ENCODE results near the gene ASXL2. TPM values are rescaled to one million over a fixed set of nuclear protein-coding genes. Genes with fewer than 3 reads are reported as not detected.

ASXL2 gene
- total RNA-seq, 1 experiment from 2014 or later, result 6.6 TPM

DNA sequence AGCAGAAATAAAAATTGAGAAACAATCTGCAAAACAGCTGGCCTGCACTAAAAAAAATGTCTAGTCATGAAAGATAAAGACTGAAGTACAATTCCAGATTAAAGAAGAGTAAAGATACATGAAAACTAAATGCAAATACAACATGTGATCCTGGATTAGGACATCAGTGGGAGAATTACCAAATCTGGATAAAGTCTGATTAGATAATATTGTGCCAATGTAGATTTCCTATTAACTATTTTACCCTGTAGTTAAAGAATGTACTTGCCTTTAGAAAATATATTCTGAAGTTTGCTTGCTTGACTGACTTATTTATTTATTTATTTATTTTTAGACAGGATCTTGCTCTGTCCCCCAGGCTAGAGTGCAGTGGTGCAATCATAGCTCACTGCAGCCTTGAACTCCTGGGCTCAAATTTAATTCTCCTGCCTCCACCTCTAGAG, 58.7 kb downstream of the ASXL2 start:
- no peak for DNase-seq (ENCODE audit: low read depth)
- in situ Hi-C loops (cut with HindIII; ENCODE audit: low pct_unique_long_range_greater_than_20kb, low sequenced_read_pairs), result no loop called here

DNA sequence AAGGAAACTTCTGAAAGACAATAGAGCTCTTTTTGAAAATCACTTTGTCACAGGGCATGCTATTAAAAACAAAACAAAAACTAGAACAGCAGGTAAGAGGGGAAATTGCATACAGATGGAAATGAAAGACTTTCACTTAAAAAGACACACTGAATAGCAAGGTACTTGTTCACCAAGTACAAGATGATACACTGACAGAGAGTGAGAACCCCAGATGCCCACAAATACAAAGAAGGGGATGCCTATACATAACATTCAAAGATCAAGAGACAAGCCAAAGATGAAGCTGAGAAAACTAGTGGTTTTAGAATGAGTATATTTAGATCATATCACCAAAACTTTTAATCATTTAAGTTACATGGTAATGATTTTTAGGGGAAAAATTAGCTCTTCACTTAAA, 60.7 kb downstream of the ASXL2 start:
- in situ Hi-C loops (cut with HindIII; ENCODE audit: low pct_unique_long_range_greater_than_20kb, low sequenced_read_pairs), result no loop called here
- no peak for DNase-seq (ENCODE audit: low read depth)

DNA sequence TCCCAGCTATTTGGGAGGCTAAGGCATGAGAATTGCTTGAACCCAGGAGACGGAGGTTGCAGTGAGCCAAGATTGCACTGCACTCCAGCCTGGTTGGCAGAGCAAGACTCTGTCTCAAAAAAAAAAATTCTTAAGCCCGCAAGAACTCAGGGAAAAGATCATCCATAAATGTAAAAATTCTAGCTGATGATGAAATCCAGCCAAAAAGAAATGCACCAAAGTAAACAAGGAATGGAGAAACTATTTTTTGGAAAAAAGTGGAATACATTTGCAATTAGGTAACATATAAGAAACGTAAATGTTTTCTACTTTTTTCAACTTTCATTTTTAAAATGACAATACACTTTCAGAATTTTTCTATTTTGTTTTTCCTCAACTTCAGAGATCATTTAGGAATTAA, 61.3 kb downstream of the ASXL2 start:
- in situ Hi-C loops (cut with HindIII; ENCODE audit: low pct_unique_long_range_greater_than_20kb, low sequenced_read_pairs), result no loop called here
- no peak for DNase-seq (ENCODE audit: low read depth)

DNA sequence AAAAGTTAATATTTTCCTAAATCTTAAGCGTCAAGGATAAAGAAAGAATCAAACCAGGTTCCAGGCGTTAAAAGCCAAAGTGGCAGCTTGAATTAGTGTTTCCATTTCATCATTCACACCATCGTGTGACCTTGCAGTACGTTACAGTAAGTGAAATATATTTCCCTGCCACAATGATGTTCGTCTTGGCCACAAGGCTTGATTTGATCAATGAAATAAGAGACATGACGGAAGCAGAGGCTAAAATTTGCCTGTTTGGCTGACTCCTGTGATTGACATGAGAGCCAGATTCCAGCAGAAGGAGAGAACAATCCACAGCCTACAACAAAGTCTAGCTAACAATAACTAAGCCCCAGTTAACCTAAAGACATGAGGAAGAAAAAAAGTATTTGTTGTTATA, 62.0 kb downstream of the ASXL2 start:
- DNase-seq (ENCODE audit: low read depth), result no peak
- in situ Hi-C loops (cut with HindIII; ENCODE audit: low pct_unique_long_range_greater_than_20kb, low sequenced_read_pairs), result no loop called here

DNA sequence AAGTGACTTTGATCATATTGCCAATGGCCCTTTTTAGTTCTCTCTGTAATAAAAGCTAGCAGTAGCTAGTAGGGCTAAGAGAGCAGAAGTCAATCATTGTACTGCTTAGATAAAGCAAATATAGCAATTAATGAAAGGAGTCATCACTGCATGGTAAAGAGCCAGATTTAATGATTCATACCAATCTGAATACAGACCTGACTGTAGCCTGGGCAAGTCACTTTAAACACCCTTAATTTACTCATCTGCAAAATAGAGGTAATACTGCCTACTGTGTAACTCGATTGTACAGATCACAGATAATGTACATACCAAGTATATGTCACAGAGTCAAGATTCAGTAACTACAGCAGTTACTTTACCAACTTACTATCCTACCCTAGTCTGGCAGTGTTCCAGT, 63.6 kb downstream of the ASXL2 start:
- in situ Hi-C loops (cut with HindIII; ENCODE audit: low pct_unique_long_range_greater_than_20kb, low sequenced_read_pairs), result no loop called here
- DNase-seq (ENCODE audit: low read depth), result no peak

DNA sequence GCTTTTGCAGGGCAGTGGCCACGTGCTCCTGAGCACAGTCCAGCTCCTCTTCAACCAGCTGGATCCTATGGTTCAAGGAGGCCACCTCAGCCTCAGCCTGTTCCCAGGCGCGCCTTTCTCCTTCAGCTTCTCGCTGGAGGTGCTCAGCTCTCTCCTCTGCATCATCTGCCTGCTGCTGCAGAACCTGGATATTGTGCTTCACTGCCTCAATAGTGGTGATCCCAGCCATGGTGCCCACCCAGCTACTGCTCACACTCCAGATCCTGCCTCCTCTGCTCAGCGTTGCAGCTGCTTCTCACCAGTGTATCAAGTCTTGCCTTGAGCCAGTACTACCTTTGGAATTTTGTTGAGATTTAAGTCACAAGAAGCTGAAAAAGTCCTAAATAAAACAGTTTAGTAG, 67.9 kb downstream of the ASXL2 start:
- in situ Hi-C loops (cut with HindIII; ENCODE audit: low pct_unique_long_range_greater_than_20kb, low sequenced_read_pairs), result no loop called here
- DNase-seq (ENCODE audit: low read depth), result no peak

DNA sequence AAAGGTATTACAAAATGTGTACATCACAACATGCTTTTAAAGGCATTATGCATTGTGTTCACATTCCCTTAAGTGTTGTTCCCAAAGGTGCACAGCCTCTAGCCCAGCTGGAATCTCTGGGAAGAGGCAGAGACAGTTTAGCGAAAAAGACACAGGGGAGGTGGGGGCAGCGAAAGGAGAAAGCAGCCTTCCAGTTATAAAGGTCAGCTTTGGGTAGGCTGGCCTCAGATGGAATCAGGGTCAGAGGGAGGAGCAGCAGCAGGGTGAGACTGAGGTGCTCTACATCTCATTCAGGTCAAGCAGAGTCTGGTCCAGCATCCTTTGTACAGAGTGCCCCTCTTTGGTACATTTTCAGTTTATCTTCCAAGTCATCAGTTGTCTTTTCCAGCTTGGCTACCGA, 68.6 kb downstream of the ASXL2 start:
- in situ Hi-C loops (cut with HindIII; ENCODE audit: low pct_unique_long_range_greater_than_20kb, low sequenced_read_pairs), result no loop called here
- DNase-seq (ENCODE audit: low read depth), result no peak

DNA sequence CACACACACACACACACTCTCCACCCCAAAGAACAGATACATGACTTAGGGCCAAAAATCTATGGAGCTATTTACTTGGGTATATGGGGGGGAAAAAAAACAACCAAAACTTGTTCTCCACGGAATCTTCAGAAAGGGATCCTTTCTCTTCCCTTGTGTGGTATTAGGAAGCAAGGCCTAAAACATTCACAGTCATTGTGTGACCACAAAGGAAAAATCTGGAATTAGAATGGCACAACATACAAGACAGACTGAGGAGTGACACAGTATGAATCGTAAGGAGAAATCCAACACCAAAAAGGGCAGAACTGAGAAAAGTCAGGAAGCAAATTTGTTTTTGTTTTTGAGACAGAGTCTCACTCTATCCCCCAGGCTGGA, 70.3 kb downstream of the ASXL2 start:
- in situ Hi-C loops (cut with HindIII; ENCODE audit: low pct_unique_long_range_greater_than_20kb, low sequenced_read_pairs), result no loop called here
- DNase-seq (ENCODE audit: low read depth), result no peak

DNA sequence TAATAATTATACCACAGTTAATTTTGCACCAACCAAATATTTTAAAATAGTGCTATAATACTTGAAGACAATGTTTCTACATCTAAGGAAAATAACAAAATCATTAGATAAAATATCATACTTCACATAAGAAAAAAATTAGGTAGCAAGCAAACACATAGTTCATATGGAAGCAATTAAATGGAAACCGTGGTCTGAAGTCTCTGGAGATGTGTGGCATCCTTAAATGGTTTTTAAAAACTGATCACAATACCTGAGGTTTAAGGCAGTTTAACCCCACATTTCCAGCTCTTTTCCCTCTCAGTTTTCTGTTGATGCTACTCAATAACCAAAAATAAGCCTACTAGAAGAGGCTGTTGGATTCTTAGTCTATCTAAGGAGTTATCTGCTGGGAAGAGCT, 71.3 kb downstream of the ASXL2 start:
- in situ Hi-C loops (cut with HindIII; ENCODE audit: low pct_unique_long_range_greater_than_20kb, low sequenced_read_pairs), result no loop called here
- DNase-seq (ENCODE audit: low read depth), result no peak

DNA sequence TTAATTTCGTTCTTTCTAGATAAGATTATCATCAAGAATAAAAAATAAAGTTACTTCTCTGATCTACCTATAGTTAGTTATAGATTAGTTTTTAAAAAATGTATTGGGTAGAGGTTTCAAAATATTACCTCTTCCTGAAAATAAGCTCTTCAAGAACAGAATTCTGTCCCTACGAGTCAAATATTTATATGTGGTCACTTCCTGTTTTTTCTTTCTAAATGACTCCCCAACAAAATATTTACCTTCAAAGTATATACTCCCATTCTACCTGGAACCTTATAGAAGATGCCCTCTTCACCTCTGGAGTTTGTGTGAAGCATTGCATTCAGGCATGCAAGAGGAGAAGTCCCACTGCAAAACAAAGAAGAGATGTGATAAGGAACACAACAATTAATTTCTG, 72.3 kb downstream of the ASXL2 start:
- in situ Hi-C loops (cut with HindIII; ENCODE audit: low pct_unique_long_range_greater_than_20kb, low sequenced_read_pairs), result no loop called here
- DNase-seq (ENCODE audit: low read depth), result no peak

DNA sequence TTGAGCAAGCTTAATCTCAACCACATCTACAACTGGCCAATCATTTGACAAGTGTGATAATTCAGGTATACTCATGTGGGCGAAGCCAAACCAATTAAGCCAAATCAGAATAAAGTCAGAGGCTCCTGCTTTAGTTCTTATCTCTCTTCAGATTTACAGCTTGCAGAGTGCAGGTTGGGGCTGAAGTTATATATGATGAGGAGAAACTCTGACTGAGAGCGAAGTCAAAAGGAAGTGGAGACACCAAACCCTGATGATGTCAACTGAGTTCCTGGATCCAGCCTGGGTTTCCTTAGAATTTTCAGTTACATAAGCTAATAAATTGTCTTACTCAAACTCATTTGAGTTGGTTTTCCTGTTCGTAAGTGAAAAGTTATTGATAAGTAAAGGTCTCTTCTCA, 73.9 kb downstream of the ASXL2 start:
- DNase-seq (ENCODE audit: low read depth), result no peak
- in situ Hi-C loops (cut with HindIII; ENCODE audit: low pct_unique_long_range_greater_than_20kb, low sequenced_read_pairs), result no loop called here

DNA sequence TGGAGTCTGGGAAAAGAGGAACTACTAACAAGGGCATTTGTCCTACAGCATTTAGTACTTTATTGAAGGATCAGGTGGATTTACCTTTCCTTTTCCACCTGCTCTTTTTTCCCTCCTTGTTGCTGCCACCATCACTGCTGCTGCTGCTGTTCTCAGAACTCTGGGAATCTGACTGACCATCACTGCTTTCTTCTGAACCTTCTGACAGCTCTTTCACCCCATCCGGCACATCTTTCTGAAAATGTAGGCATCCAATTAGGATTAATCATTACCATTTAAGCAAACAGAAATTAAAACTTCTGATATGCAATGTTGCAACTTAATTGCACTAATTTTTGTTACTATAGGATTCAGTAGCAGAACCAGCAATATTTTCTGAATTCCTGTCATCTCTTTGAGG, 79.0 kb downstream of the ASXL2 start:
- in situ Hi-C loops (cut with HindIII; ENCODE audit: low pct_unique_long_range_greater_than_20kb, low sequenced_read_pairs), result no loop called here
- DNase-seq (ENCODE audit: low read depth), result no peak

DNA sequence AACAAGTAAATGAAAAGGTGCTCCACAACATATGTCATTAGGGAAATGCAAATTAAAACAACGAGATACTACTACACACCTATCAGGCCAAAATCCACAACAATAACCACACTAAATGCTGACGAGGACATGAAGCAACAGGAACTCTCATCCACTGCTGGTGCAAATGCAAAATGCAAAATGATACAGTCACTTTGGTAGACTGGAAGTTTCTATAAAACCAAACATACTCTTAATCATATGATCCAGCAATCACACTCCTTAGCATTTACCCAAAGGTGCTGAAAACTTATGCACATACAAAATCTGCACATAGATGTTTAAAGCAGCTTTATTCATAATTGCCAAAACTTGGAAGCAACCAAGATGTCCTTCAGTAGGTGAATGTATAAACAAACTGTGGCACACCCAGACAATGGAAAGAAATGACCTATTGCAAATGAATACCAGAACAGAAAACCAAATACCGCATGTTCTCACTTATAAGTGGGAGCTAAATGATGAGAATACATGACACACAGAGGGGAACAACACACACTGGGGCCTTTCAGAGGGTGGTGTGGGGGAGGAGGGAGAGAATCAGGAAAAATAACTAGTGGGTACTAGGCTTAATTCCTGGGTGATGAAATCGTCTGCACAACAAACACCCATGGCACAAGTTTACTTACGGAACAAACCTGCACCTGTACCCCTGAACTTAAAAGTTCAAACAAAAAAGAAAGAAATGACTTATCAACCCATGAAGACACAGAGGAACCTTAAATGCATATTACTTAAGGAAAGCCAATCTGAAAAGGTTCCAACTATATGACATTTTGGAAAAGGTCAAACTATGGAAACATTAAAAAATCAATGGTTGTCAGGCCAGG, 80.4 kb downstream of the ASXL2 start:
- no peak for DNase-seq (ENCODE audit: low read depth)
- in situ Hi-C loops (cut with HindIII; ENCODE audit: low pct_unique_long_range_greater_than_20kb, low sequenced_read_pairs), result no loop called here

DNA sequence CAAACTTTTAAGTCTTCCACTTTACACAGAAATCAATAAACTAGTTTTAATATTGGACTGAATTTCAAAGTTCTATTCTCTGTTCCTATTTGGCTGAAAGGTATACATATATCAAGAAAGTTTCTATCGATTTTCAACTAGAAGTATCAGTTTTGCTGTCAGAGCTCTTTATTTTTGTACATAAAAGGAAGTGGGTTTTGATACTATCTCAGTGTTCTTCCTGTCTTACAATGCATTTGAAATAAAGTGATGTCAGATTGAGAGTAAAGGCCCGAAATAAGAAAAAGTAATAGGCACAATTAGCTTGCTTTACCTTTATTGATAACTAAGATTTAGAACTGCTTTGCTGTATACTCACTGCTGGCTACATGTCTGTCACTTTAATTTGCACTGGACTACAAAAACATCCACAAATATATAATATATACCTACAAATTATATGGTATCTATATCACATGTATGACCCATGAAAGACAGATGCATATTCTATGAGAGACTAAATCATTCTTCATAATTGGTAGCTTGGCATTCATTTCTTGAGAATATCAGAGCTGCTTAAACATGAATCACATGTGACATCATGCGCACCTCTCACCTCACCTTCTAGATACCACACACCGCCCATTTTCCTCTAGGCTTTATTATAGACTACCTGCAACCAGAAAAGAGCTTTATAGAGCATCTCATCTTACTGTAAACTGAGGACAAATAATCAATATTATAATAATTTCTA, 83.6 kb downstream of the ASXL2 start:
- DNase-seq (ENCODE audit: low read depth), result no peak
- in situ Hi-C loops (cut with HindIII; ENCODE audit: low pct_unique_long_range_greater_than_20kb, low sequenced_read_pairs), result no loop called here

DNA sequence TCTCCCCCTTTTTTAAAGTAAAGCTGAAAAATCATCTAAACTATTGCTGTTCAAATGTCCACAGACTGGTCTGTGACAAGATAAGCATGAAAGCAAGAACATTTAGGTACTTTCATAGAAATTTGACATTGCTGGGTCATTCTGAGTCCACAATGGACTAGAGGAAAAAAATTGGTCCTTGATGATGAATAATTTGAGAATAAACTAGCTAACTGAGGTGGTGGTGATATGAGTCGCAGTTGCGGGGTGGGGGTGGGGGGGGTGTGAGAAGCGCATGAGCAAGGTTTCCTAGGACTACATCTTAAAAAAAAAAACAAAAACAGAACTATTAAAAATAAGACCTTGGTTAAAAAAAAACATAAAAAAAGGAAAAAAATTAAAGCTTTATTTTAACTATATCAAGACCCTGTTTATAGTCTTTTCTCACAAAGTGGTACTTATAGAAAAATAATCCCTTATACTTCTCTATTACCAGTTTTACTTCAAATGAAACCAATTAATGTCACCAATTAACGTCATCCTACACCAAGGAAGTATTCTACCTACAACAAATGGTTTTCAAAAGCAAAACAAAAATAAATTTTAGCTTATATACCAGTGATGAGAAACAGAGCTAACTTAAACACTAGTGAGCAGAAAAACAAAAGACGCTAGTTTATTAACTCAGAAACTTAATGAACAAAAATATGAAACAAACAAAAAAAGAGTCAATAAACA, 88.1 kb downstream of the ASXL2 start:
- in situ Hi-C loops (cut with HindIII; ENCODE audit: low pct_unique_long_range_greater_than_20kb, low sequenced_read_pairs), result no loop called here
- peak; percentile 17 for DNase-seq (ENCODE audit: low read depth)

DNA sequence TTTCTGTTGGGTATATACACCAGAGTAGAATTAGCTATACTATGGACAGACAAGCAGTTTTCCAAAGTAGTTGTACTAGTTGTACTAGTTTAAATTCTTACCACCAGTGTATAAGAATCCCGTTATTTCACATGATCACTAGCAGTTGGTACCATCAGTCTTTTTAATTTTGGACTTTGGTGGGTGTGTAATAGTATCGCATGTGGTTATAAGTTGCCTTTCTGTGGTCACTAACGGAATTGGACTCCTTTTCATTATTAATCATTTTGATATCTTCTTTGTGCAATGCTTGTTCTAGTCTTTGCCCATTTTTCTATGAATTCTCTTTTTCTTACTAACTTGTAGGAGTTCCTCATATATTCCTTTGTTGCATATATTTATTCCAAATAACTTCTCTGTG, 89.8 kb downstream of the ASXL2 start:
- in situ Hi-C loops (cut with HindIII; ENCODE audit: low pct_unique_long_range_greater_than_20kb, low sequenced_read_pairs), result no loop called here
- DNase-seq (ENCODE audit: low read depth), result no peak

DNA sequence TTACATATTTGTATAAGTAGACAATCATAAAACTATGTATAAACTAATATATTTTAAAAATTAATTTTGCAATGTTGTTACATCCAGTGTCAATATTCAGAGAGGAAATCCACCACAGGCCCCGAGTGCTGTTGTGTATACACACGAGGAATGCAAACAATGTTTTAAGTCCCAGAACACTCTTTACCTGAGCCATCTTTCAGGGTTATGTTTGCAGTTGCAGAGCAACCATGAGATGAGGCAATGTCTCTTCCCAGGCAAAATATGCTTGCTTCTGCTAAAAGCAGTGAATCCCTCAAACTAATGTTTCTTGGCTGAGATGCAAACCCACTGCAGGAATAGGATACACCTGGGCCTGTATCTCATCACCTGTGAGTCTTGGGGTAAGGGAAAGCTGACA, 91.3 kb downstream of the ASXL2 start:
- no peak for DNase-seq (ENCODE audit: low read depth)
- in situ Hi-C loops (cut with HindIII; ENCODE audit: low pct_unique_long_range_greater_than_20kb, low sequenced_read_pairs), result no loop called here

DNA sequence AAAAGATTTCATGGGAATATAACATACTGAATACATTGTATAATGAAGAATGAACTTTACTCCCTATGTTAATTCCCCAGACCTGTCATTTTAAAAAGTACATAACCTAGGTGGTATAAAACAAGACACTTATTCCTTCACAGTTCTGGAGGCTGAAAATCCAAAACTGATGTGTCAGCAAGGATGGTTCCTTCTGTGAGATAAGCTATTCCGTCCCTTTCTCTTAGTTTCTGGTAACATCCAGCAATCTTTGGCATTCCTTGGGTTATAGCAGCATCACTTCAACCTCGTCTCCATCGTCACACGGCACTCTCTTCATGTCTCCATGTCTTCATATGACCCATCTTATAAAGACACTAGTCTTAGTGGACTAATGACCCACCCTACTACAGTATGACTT, 93.9 kb downstream of the ASXL2 start:
- in situ Hi-C loops (cut with HindIII; ENCODE audit: low pct_unique_long_range_greater_than_20kb, low sequenced_read_pairs), result no loop called here
- no peak for DNase-seq (ENCODE audit: low read depth)

DNA sequence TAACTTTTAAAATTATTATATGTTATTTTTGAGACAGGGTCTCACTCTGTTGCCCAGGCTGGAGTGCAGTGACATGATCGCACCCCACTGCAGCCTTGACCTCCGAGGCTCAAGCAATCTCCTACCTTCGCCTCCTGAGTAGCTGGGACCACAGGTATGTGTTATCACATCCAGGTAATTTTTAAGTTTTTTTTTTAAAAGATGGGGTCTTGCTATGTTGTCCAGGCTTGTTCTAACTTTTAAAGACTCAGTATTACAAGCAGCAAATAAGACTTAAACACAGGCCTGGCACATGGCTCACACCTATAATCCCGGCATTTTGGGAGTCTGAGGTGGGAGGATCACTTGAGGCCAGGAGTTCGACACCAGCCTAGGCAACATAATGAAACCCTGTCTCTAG, 101.2 kb downstream of the ASXL2 start:
- no peak for DNase-seq (ENCODE audit: low read depth)
- in situ Hi-C loops (cut with HindIII; ENCODE audit: low pct_unique_long_range_greater_than_20kb, low sequenced_read_pairs), result no loop called here

Measured in Caki2 (cell line).